HEK293T (cell line): ENCODE results near the gene CTU2.

ENCODE experiments used
- CTCF ChIA-PET: fragments of 350-600 bp; formaldehyde crosslinking; extraction: SDS; loops from one replicate; lab custom pipeline; 2021; ENCODE audit warnings: antibody characterized with exemption, inconsistent platforms; lab: Yijun Ruan, JAX
- POLR2A ChIA-PET: fragments of 350-600 bp; formaldehyde crosslinking; extraction: SDS; loops from one replicate; lab custom pipeline; 2020; ENCODE audit warnings: antibody characterized with exemption, inconsistent platforms; lab: Yijun Ruan, JAX
- DNase-seq: peaks from one replicate; pipeline ENCODE4 v3.0.0; 2012; ENCODE audit warnings: mixed read lengths; ENCODE audit errors: extremely low spot score
- ARNT ChIP-seq: fragments of 450-650 bp; IDR thresholded peaks from 2 replicates; pipeline ENCODE4 v1.6.1; 2017; ENCODE audit warnings: mild to moderate bottlenecking
- BHLHE40 ChIP-seq: fragments of 450-650 bp; IDR thresholded peaks from 2 replicates; pipeline ENCODE4 v1.6.1; 2016; ENCODE audit warnings: mild to moderate bottlenecking, moderate library complexity, borderline replicate concordance
- CTBP1 ChIP-seq: fragments of 450-650 bp; IDR thresholded peaks from 2 replicates; pipeline ENCODE4 v1.6.1; 2016; ENCODE audit warnings: borderline replicate concordance
- ELF4 ChIP-seq: fragments of 450-650 bp; IDR thresholded peaks from 2 replicates; pipeline ENCODE4 v1.6.1; 2017; ENCODE audit warnings: antibody characterized with exemption
- FOXA1 ChIP-seq: fragments of 450-650 bp; IDR thresholded peaks from 2 replicates; pipeline ENCODE4 v1.6.1; 2016; ENCODE audit warnings: mild to moderate bottlenecking
- FOXK2 ChIP-seq: fragments of 450-650 bp; IDR thresholded peaks from 2 replicates; pipeline ENCODE4 v1.6.1; 2016; ENCODE audit warnings: mild to moderate bottlenecking
- FOXM1 ChIP-seq: fragments of 450-650 bp; IDR thresholded peaks from 2 replicates; pipeline ENCODE4 v1.6.1; 2017; ENCODE audit warnings: mild to moderate bottlenecking, borderline replicate concordance
- HDGF ChIP-seq: fragments of 450-650 bp; IDR thresholded peaks from 2 replicates; pipeline ENCODE4 v1.6.1; 2017; ENCODE audit warnings: antibody characterized with exemption, borderline replicate concordance
- L3MBTL2 ChIP-seq: fragments of 450-650 bp; conservative IDR thresholded peaks from 2 replicates; pipeline ENCODE4 v1.6.1; 2016; ENCODE audit warnings: mild to moderate bottlenecking
- LEF1 ChIP-seq: fragments of 450-650 bp; IDR thresholded peaks from 2 replicates; pipeline ENCODE4 v1.6.1; 2017; ENCODE audit warnings: mild to moderate bottlenecking, borderline replicate concordance
- NFRKB ChIP-seq: fragments of 450-650 bp; IDR thresholded peaks from 2 replicates; pipeline ENCODE4 v1.6.1; 2016; ENCODE audit warnings: mild to moderate bottlenecking, moderate library complexity
- PKNOX1 ChIP-seq: fragments of 450-650 bp; IDR thresholded peaks from 2 replicates; pipeline ENCODE4 v1.6.1; 2016
- SP1 ChIP-seq: fragments of 450-650 bp; IDR thresholded peaks from 2 replicates; pipeline ENCODE4 v1.6.1; 2017
- SUZ12 ChIP-seq: fragments of 450-650 bp; IDR thresholded peaks from 2 replicates; pipeline ENCODE4 v1.6.1; 2016; ENCODE audit warnings: mild to moderate bottlenecking
- TARDBP ChIP-seq: fragments of 450-650 bp; IDR thresholded peaks from 2 replicates; pipeline ENCODE4 v1.6.1; 2016
- ZNF384 ChIP-seq: fragments of 450-650 bp; IDR thresholded peaks from 2 replicates; pipeline ENCODE4 v1.6.1; 2016

CTU2 gene

GRCh38 chr16:88738151-88739084 lies 32.1 kb downstream of the CTU2 start:
- no peak for DNase-seq
- POLR2A ChIA-PET, result interaction anchor here (1.4 to 1.8 kb wide), 3 partner anchors 46 to 62 kb away, joined by 6 to 7 read pairs (median 6); no protein-coding TSS in a partner anchor
- TF ChIP-seq FOXK2 (no peak), FOXM1 (no peak), ARNT (no peak)
- CTCF ChIA-PET, result interaction anchor here (0.7 to 1.2 kb wide), 4 partner anchors 18 to 429 kb away, joined by 3 to 7 read pairs (median 6); no protein-coding TSS in a partner anchor

GRCh38 chr16:88739139-88739976 lies 33.1 kb downstream of the CTU2 start:
- TF ChIP-seq HDGF, result no peak
- TF ChIP-seq L3MBTL2, result no peak
- no peak for TF ChIP-seq NFRKB
- no peak for TF ChIP-seq SP1
- TF ChIP-seq ELF4, result no peak
- TF ChIP-seq BHLHE40, result no peak
- no peak for TF ChIP-seq PKNOX1
- no peak for TF ChIP-seq TARDBP
- TF ChIP-seq FOXM1, result no peak
- TF ChIP-seq FOXK2, result no peak
- CTCF ChIA-PET, result no interaction called here
- POLR2A ChIA-PET, result no interaction called here
- no peak for DNase-seq

- CTCF ChIA-PET, result no interaction called here
- DNase-seq, result no peak
- POLR2A ChIA-PET, result no interaction called here
- TF ChIP-seq TARDBP, result no peak
- TF ChIP-seq LEF1, result no peak
- TF ChIP-seq BHLHE40, result no peak
Measured at GRCh38 chr16:88739977-88740726, 33.8 kb downstream of the CTU2 start.

- no peak for DNase-seq
Measured at GRCh38 chr16:88740727-88741055, 34.4 kb downstream of the CTU2 start.

GRCh38 chr16:88741368-88741767 lies 35.1 kb downstream of the CTU2 start:
- no peak for TF ChIP-seq FOXK2
- TF ChIP-seq FOXM1, result no peak
- no peak for TF ChIP-seq ZNF384
- no peak for TF ChIP-seq PKNOX1
- TF ChIP-seq ARNT, result no peak
- no peak for TF ChIP-seq L3MBTL2
- TF ChIP-seq SUZ12, result no peak
- no peak for TF ChIP-seq TARDBP
- TF ChIP-seq CTBP1, result no peak
- TF ChIP-seq ELF4, result no peak
- no peak for TF ChIP-seq NFRKB
- no peak for TF ChIP-seq BHLHE40
- no peak for TF ChIP-seq LEF1
- no peak for TF ChIP-seq SP1
- TF ChIP-seq HDGF, result no peak
- TF ChIP-seq FOXA1, result no peak
- POLR2A ChIA-PET, result interaction anchor here (1.0 kb wide), 1 partner anchor 68 kb away, joined by 3 read pairs; no protein-coding TSS in a partner anchor
- CTCF ChIA-PET, result no interaction called here
- DNase-seq, result no peak

More at GRCh38 chr16:88740727-88741055, 34.4 kb downstream of the CTU2 start:
- TF ChIP-seq FOXA1, result no peak
- TF ChIP-seq BHLHE40, result no peak
- no peak for TF ChIP-seq FOXK2
- no peak for TF ChIP-seq ZNF384
- no peak for TF ChIP-seq SP1
- no peak for TF ChIP-seq HDGF
- TF ChIP-seq LEF1, result no peak
- no peak for TF ChIP-seq TARDBP
- TF ChIP-seq NFRKB, result no peak
- no peak for TF ChIP-seq ARNT
- TF ChIP-seq SUZ12, result no peak
- TF ChIP-seq L3MBTL2, result no peak
- no peak for TF ChIP-seq CTBP1
- ChIA-PET CTCF (no interaction called here), POLR2A (interaction anchor here (1.0 kb wide), 1 partner anchor 68 kb away, joined by 3 read pairs; no protein-coding TSS in a partner anchor)
